OCI-LY1 (cell line): ENCODE data around the gene DIDO1.

Experiments
- H2AFZ ChIP-seq: fragments of 200-600 bp; sonication (generic), shearing (Covaris generic); 2 replicates; pipeline ENCODE4 v1.6.0; 2014; ENCODE audit warnings: antibody characterized with exemption, mild to moderate bottlenecking, low read length
- H3F3A ChIP-seq: fragments of 200-600 bp; sonication (generic), shearing (Covaris generic); 2 replicates; pipeline ENCODE4 v1.6.0; 2014; ENCODE audit warnings: mild to moderate bottlenecking, antibody characterized with exemption, low read length, moderate library complexity; ENCODE audit not compliant: insufficient read depth
- H3K27ac ChIP-seq: fragments of 200-600 bp; sonication (generic); 2 replicates; pipeline ENCODE4 v1.5.1; 2014; ENCODE audit warnings: low read length, mixed run types, mild to moderate bottlenecking, low read depth; ENCODE audit not compliant: poor library complexity, severe bottlenecking
- H3K27me3 ChIP-seq: fragments of 200-600 bp; sonication (generic); 2 replicates; pipeline ENCODE4 v1.6.0; 2014; ENCODE audit warnings: antibody characterized with exemption, mild to moderate bottlenecking, low read length, moderate library complexity; ENCODE audit not compliant: insufficient read depth
- H3K36me3 ChIP-seq: fragments of 200-600 bp; sonication (generic); 2 replicates; pipeline ENCODE4 v1.6.1; 2014; ENCODE audit warnings: mild to moderate bottlenecking, antibody characterized with exemption, low read length, moderate library complexity, mixed read lengths; ENCODE audit not compliant: insufficient read depth
- H3K4me1 ChIP-seq: fragments of 200-600 bp; sonication (generic); 2 replicates; pipeline ENCODE4 v1.5.1; 2014; ENCODE audit warnings: mild to moderate bottlenecking, low read length, moderate library complexity; ENCODE audit not compliant: insufficient read depth, severe bottlenecking
- H3K4me2 ChIP-seq: fragments of 200-600 bp; sonication (generic), shearing (Covaris generic); 2 replicates; pipeline ENCODE4 v1.6.1; 2014; ENCODE audit warnings: low read length
- H3K4me3 ChIP-seq: fragments of 200-600 bp; sonication (generic); 2 replicates; pipeline ENCODE4 v1.5.1; 2014; ENCODE audit warnings: low read length, low read depth, mild to moderate bottlenecking, mixed read lengths; ENCODE audit not compliant: poor library complexity, severe bottlenecking
- H3K79me2 ChIP-seq: fragments of 200-600 bp; shearing (Covaris generic); 2 replicates; pipeline ENCODE4 v1.6.1; 2016; ENCODE audit warnings: mixed run types, low read length, mixed read lengths; ENCODE audit not compliant: insufficient read depth
- H3K9ac ChIP-seq: fragments of 200-600 bp; sonication (generic), shearing (Covaris generic); 2 replicates; pipeline ENCODE4 v1.6.1; 2014; ENCODE audit warnings: mild to moderate bottlenecking, low read length, mixed read lengths
- H3K9me2 ChIP-seq: fragments of 200-600 bp; sonication (generic), shearing (Covaris generic); 2 replicates; pipeline ENCODE4 v1.6.1; 2014; ENCODE audit warnings: low read depth, mild to moderate bottlenecking, low read length, mixed read lengths
- H3K9me3 ChIP-seq: fragments of 200-600 bp; shearing (Covaris generic); 2 replicates; pipeline ENCODE4 v1.6.1; 2014; ENCODE audit warnings: low read length, mixed read lengths
- H4K20me1 ChIP-seq: fragments of 200-600 bp; sonication (generic), shearing (Covaris generic); 2 replicates; pipeline ENCODE4 v1.6.0; 2016; ENCODE audit warnings: mild to moderate bottlenecking, low read length; ENCODE audit not compliant: insufficient read depth
- EZH2 ChIP-seq: fragments of 200-600 bp; sonication (generic), shearing (Covaris generic); IDR thresholded peaks from 2 replicates; pipeline ENCODE4 v1.8.0; 2017; ENCODE audit warnings: borderline replicate concordance, mixed run types, mild to moderate bottlenecking, antibody characterized with exemption, low read length, moderate library complexity, mixed read lengths
- TF ChIP-seq, protein P1 (sequence below): fragments of 200-600 bp; sonication (generic), shearing (Covaris generic); IDR thresholded peaks from 2 replicates; pipeline ENCODE4 v1.5.1; 2017; ENCODE audit warnings: mild to moderate bottlenecking, antibody characterized with exemption, low read length, moderate library complexity, mixed read lengths

DIDO1 gene

DNA sequence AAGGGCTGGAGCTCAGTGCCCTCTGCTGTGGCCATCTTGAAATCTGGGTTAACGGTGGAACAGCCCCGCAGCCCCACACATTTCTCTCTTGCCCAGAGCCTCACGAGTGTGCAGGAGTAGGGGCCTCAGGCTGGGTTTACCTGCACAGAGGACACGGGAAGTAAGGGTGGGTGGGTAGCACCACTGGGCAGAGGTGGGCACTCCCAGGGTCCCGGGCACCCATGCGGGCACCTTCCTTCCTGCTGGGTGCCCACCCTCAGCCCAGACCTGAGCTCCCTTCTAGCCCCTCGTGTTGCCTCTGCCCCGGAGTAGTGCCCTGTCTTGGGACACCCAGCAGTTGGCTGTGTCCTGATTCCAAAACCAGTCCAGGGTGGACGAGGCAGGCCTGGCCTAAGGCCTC is 98.3 kb downstream of the DIDO1 start:
- H3K9me3 ChIP-seq, result no peaks in the 10 kb centered on the region
- H3K4me3 ChIP-seq, result no peak overlapping the region
- peaks cover 34% of the 10 kb centered on the region for H3K4me1 ChIP-seq
- TF ChIP-seq, protein P1, sequence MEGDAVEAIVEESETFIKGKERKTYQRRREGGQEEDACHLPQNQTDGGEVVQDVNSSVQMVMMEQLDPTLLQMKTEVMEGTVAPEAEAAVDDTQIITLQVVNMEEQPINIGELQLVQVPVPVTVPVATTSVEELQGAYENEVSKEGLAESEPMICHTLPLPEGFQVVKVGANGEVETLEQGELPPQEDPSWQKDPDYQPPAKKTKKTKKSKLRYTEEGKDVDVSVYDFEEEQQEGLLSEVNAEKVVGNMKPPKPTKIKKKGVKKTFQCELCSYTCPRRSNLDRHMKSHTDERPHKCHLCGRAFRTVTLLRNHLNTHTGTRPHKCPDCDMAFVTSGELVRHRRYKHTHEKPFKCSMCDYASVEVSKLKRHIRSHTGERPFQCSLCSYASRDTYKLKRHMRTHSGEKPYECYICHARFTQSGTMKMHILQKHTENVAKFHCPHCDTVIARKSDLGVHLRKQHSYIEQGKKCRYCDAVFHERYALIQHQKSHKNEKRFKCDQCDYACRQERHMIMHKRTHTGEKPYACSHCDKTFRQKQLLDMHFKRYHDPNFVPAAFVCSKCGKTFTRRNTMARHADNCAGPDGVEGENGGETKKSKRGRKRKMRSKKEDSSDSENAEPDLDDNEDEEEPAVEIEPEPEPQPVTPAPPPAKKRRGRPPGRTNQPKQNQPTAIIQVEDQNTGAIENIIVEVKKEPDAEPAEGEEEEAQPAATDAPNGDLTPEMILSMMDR, result no peak
- no peak for TF ChIP-seq EZH2
- no peak overlapping the region for H3K4me2 ChIP-seq
- H3K9ac ChIP-seq, result no peak overlapping the region
- H3K79me2 ChIP-seq, result no peaks in the 10 kb centered on the region
- H3K9me2 ChIP-seq, result no peaks in the 10 kb centered on the region
- H3K36me3 ChIP-seq, result no peaks in the 10 kb centered on the region
- no peaks in the 10 kb centered on the region for H3F3A ChIP-seq
- H3K27me3 ChIP-seq, result peaks cover 10% of the 10 kb centered on the region; the same call in 1 of the 2 replicates
- no peak overlapping the region for H3K27ac ChIP-seq
- H2AFZ ChIP-seq, result no peak overlapping the region
- no peaks in the 10 kb centered on the region for H4K20me1 ChIP-seq
